HL-60 (cell line): Measurements from ENCODE around the gene DSCAML1.

Experiments
- DNase-seq, 2 experiments: peaks; one replicate each; pipeline ENCODE4 v3.0.0-alpha.2; 2010 to 2020; ENCODE audit warnings: low read depth in 1 of 2, low spot score in 1 of 2
- H3K27ac ChIP-seq: fragments of 250-450 bp; sonication (Bioruptor Pico); replicated peaks from 2 replicates; pipeline ENCODE4 v1.5.1; 2020; ENCODE audit warnings: mild to moderate bottlenecking, moderate library complexity
- H3K27me3 ChIP-seq: fragments of 250-450 bp; sonication (Bioruptor Pico); 2 replicates; pipeline ENCODE4 v1.5.1; 2021; ENCODE audit warnings: mild to moderate bottlenecking, moderate library complexity; ENCODE audit not compliant: insufficient read depth, poor library complexity, severe bottlenecking
- H3K4me3 ChIP-seq: replicated peaks from 2 replicates; pipeline ENCODE4 v1.5.1; 2011; ENCODE audit warnings: mild to moderate bottlenecking, control low read depth, low read length; ENCODE audit not compliant: insufficient read depth
- CTCF ChIP-seq: IDR thresholded peaks from one replicate; pipeline ENCODE4 v1.5.1; 2011; ENCODE audit warnings: low read length, control low read depth, inconsistent platforms; ENCODE audit not compliant: insufficient read depth
- GABPA ChIP-seq: IDR thresholded peaks from 2 replicates; pipeline ENCODE4 v1.6.1; 2012; ENCODE audit warnings: low read depth
- POLR2AphosphoS5 ChIP-seq: IDR thresholded peaks from 2 replicates; pipeline ENCODE4 v1.6.1; 2012; ENCODE audit warnings: low read depth
- REST ChIP-seq: IDR thresholded peaks from 2 replicates; pipeline ENCODE4 v1.6.1; 2012; ENCODE audit warnings: low read depth; ENCODE audit not compliant: insufficient replicate concordance
- SPI1 ChIP-seq: IDR thresholded peaks from 2 replicates; pipeline ENCODE4 v1.6.1; 2012; ENCODE audit warnings: low read depth, mild to moderate bottlenecking, borderline replicate concordance

Gene DSCAML1

DNA sequence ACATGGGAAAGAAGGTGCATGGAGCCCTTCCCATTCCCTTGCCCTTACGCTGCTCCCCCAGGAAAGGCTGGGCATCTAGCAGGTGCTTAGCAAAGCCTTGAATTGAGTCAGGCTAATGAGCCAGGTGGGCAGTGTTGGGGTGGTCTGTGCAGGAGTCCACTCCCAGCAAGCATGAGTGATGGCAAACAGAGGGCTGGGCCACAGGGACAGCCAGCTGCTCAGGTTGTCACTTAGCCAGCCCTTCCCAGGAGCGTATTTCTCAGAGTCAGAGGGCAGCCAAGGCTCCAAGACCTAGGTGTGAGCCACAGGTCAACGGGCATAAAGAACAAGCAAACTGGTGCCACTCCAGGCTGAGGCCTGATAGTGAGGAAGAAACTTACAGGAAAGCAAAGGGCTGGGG is 149.8 kb downstream of the DSCAML1 start:
- TF ChIP-seq CTCF = no peak
- TF ChIP-seq SPI1 = no peak
- TF ChIP-seq POLR2AphosphoS5 = no peak
- TF ChIP-seq GABPA = no peak
- TF ChIP-seq REST = no peak
- Histone ChIP-seq H3K4me3 (no peak overlapping the region), H3K27me3 (no peaks in the 10 kb centered on the region), H3K27ac (no peak overlapping the region)
- DNase-seq = no peak

GRCh38 chr11:117646411-117646810 is 150.6 kb downstream of the DSCAML1 start:
- H3K27me3 ChIP-seq = no peaks in the 10 kb centered on the region
- no peak for DNase-seq
- TF ChIP-seq GABPA (no peak), REST (no peak), SPI1 (no peak), CTCF (no peak), POLR2AphosphoS5 (no peak)
- H3K27ac ChIP-seq = no peak overlapping the region
- no peak overlapping the region for H3K4me3 ChIP-seq

GRCh38 chr11:117644403-117645155 is 152.4 kb downstream of the DSCAML1 start:
- TF ChIP-seq GABPA = no peak
- no peak for TF ChIP-seq SPI1
- TF ChIP-seq REST = no peak
- TF ChIP-seq CTCF = no peak
- no peak for TF ChIP-seq POLR2AphosphoS5
- Histone ChIP-seq H3K27ac (no peak overlapping the region), H3K4me3 (no peak overlapping the region), H3K27me3 (no peaks in the 10 kb centered on the region)
- no peak for DNase-seq
